Vagina (tissue), 2 donors: ENCODE measurements around the gene AP1S3.

Source experiments
- CTCF ChIP-seq, 3 experiments: fragments of 450-650 bp in 2 of 3; fragments of 200-600 bp in 1 of 3; sonication (generic) in 1 of 3; IDR thresholded peaks; one replicate each; pipeline ENCODE4 v1.5.1; 2017 to 2019; ENCODE audit warnings: antibody characterized with exemption in 3 of 3, mild to moderate bottlenecking in 2 of 3, moderate library complexity in 2 of 3
- POLR2A ChIP-seq, 2 donors: fragments of 450-650 bp; IDR thresholded peaks; one replicate each; pipeline ENCODE4 v1.6.1; 2017; ENCODE audit warnings: antibody characterized with exemption in 2 of 2, mild to moderate bottlenecking in 2 of 2, moderate library complexity in 2 of 2
- POLR2AphosphoS5 ChIP-seq, 2 donors: sonication (generic); formaldehyde crosslinking; IDR thresholded peaks; one replicate each; pipeline ENCODE4 v1.9.0; 2017; ENCODE audit warnings: antibody characterized with exemption in 2 of 2, mild to moderate bottlenecking in 2 of 2, low read depth in 1 of 2; ENCODE audit not compliant: insufficient read depth in 1 of 2

- TF ChIP-seq CTCF (IDR thresholded peaks at IDR 0.05), result no peak
- no peak for TF ChIP-seq POLR2AphosphoS5 (IDR thresholded peaks at IDR 0.05; ENCODE audit: insufficient read depth in 1 of 2, low read depth in 1 of 2)
- TF ChIP-seq POLR2A (IDR thresholded peaks at IDR 0.05), result no peak
Observed at GRCh38 chr2:223822818-223823217, 14.6 kb downstream of the AP1S3 start.
